GM20431 (cell line): ENCODE measurements around the gene C22orf39.

Source experiments
- in situ Hi-C: fragments of 300-500 bp; cut with MseI, MboI; formaldehyde crosslinking; loops from one replicate; pipeline ENCODE4 v1.15.0; 2020; ENCODE audit warnings: low sequenced_read_pairs; ENCODE audit not compliant: unreplicated experiment

The C22orf39 gene

GRCh38 chr22:19447330-19448075, at the start of gene C22orf39:
Gene C22orf39, minus strand, starts transcription at chr22:19447711. Its CDS starts 23 bp downstream, at chr22:19447688.
- in situ Hi-C loops, result no loop called here

- in situ Hi-C loops, result loop anchor here (25.0 kb wide), 1 partner anchor 310 kb away; the partner anchor contains the start of gene SLC25A1
Observed at GRCh38 chr22:19497245-19497644, 49.7 kb upstream of the C22orf39 start.

GRCh38 chr22:19496324-19496630, 48.8 kb upstream of the C22orf39 start:
- in situ Hi-C loops, result loop anchor here (25.0 kb wide), 1 partner anchor 309 kb away; the partner anchor contains the start of gene SLC25A1

GRCh38 chr22:19495562-19496323, 48.2 kb upstream of the C22orf39 start:
- in situ Hi-C loops, result loop anchor here (25.0 kb wide), 1 partner anchor 308 kb away; the partner anchor contains the start of gene SLC25A1

GRCh38 chr22:19494676-19495173, 47.2 kb upstream of the C22orf39 start:
- in situ Hi-C loops, result loop anchor here (25.0 kb wide), 1 partner anchor 307 kb away; the partner anchor contains the start of gene SLC25A1

GRCh38 chr22:19494001-19494560, 46.6 kb upstream of the C22orf39 start:
- in situ Hi-C loops, result loop anchor here (25.0 kb wide), 1 partner anchor 307 kb away; the partner anchor contains the start of gene SLC25A1

GRCh38 chr22:19492504-19493174, 45.1 kb upstream of the C22orf39 start:
- in situ Hi-C loops, result loop anchor here (25.0 kb wide), 1 partner anchor 305 kb away; the partner anchor contains the start of gene SLC25A1

- in situ Hi-C loops, result loop anchor here (25.0 kb wide), 1 partner anchor 303 kb away; the partner anchor contains the start of gene SLC25A1
Observed at GRCh38 chr22:19490628-19491230, 43.2 kb upstream of the C22orf39 start.

GRCh38 chr22:19488884-19489843, 41.7 kb upstream of the C22orf39 start:
- in situ Hi-C loops, result loop anchor here (25.0 kb wide), 1 partner anchor 302 kb away; the partner anchor contains the start of gene SLC25A1

GRCh38 chr22:19488285-19488684, 40.8 kb upstream of the C22orf39 start:
- in situ Hi-C loops, result loop anchor here (25.0 kb wide), 1 partner anchor 301 kb away; the partner anchor contains the start of gene SLC25A1

GRCh38 chr22:19483481-19484244, 36.2 kb upstream of the C22orf39 start:
- in situ Hi-C loops, result loop anchor here (25.0 kb wide), 1 partner anchor 296 kb away; the partner anchor contains the start of gene SLC25A1

- in situ Hi-C loops, result loop anchor here (25.0 kb wide), 1 partner anchor 295 kb away; the partner anchor contains the start of gene SLC25A1
Observed at GRCh38 chr22:19482297-19482696, 34.8 kb upstream of the C22orf39 start.

- in situ Hi-C loops, result loop anchor here (25.0 kb wide), 1 partner anchor 293 kb away; the partner anchor contains the start of gene SLC25A1
Observed at GRCh38 chr22:19480789-19481188, 33.3 kb upstream of the C22orf39 start.

GRCh38 chr22:19480173-19480568, 32.7 kb upstream of the C22orf39 start:
- in situ Hi-C loops, result loop anchor here (25.0 kb wide), 1 partner anchor 293 kb away; the partner anchor contains the start of gene SLC25A1

- in situ Hi-C loops, result loop anchor here (25.0 kb wide), 1 partner anchor 292 kb away; the partner anchor contains the start of gene SLC25A1
Observed at GRCh38 chr22:19479355-19480172, 32.1 kb upstream of the C22orf39 start, which contains the start of gene CDC45. Gene CDC45, plus strand, starts transcription at chr22:19479920. Its CDS starts 49 bp downstream, at chr22:19479969.

GRCh38 chr22:19478901-19479354, 31.4 kb upstream of the C22orf39 start, which contains the start of gene UFD1:
Gene UFD1, minus strand, starts transcription at chr22:19479193. Its CDS starts 108 bp downstream, at chr22:19479085.
- in situ Hi-C loops, result loop anchor here (25.0 kb wide), 1 partner anchor 292 kb away; the partner anchor contains the start of gene SLC25A1
